HG03378 (cell line): ENCODE measurements around the gene FOXP1.
"Not testable (repeated sequence)": the region's sequence is repeated elsewhere in the genome, so short reads cannot be mapped to it uniquely, and the experiment has no call there.

Experiments used
- ATAC-seq: cut with Tn5 transposase; IDR thresholded peaks from one replicate; pipeline ENCODE4 v1.9.1; 2021; ENCODE audit warnings: mild to moderate bottlenecking, moderate library complexity; ENCODE audit not compliant: unreplicated experiment

FOXP1 gene

DNA sequence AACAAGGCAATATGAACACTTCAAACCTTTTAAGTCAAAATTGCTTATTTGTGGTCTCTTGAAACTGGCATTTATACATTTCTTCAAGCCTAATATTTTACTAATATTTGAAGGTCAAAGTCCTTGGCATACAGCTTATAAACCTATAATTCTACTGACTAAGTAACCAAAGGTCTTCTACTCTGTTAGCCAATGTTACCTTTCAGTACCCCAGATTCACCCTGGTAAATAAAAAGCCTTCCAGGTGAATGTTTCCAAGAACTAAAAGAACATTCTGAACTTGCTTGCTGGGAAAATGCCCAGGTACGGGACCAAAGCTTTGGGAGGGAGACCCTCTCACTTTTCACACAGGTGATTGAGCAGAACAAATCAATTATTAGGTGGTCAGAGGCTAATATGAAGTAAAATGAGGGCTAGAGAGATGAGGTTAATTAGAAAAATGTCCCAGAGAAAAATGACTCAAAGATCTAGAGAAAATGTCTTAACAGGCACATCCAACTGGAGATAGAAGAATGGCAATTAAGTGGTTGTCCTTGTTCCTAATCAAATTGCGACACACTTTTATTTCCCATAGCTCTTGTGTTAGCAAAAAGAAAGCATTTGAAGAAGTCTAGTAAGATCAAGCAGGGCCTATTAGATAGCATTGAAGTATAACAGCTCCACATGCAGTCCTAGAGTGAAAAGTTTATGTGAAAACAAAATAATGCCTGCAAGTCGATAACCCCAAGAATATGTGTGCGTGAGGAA lies 232.0 kb downstream of the FOXP1 start:
- ATAC-seq = no peak

DNA sequence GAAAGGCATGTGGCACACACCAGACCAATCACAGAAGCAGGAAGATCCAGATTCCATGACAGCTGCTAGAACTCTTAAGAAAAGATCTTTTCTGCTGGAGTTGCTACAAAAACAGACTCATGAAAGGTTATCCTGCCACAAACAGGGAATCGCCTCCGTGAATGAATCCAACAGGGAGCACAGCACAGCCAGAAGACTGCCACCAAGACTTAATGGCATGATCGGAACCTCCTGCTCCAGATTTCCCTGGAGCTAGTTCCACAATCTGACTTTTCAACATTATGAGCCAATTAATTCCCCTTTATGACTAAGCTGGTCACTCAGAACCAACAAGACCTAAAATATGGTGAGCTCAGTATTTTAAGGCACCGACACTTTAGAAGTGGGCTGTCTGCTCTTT lies 232.5 kb downstream of the FOXP1 start:
- ATAC-seq = no peak

DNA sequence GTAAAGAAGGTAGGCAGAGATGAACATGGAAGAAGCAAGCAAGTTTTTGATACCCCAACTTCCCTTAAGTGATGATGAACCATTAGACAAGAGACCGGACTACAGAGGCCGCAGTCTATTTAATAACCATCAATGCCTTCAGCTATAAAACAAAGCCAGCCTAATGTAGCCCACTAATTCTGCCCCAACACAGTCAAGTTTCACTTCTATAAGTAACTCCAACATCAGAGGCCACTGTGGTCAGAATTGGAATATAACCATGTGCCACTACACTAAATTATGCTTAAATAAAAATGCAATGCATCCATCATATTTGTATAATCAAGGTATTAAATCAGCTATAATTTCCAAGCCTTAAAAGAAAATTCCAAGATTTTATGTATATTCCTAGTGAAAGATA lies 234.7 kb downstream of the FOXP1 start:
- ATAC-seq = no peak

DNA sequence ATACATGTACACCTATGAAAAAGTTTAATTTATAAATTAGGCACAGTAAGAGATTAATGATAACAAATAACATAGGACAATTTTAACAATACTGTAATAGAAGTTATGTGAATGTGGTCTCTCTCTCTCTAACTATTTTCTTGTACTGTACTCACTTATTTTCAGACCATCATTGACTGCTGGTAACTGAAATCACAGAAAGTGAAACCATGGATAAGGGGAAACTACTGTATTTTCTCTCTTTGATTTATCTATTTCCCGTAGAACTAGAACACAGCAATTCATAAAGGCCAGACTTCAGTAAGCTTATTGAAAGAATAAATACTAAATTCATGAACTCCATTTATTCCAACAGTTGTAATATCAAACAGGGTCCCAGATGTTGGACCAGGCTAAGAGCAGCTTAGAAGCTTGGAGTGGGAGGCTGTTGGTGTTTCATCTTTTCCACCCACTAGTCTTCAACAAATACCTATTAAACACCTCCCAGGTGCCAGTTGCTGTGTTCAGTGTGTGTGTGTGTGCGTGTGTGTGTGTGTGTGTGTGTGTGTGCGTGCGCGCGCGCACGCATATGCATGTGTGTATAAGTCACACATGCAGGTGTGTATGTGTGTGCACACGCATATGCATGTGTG lies 235.4 kb downstream of the FOXP1 start:
- no peak for ATAC-seq

DNA sequence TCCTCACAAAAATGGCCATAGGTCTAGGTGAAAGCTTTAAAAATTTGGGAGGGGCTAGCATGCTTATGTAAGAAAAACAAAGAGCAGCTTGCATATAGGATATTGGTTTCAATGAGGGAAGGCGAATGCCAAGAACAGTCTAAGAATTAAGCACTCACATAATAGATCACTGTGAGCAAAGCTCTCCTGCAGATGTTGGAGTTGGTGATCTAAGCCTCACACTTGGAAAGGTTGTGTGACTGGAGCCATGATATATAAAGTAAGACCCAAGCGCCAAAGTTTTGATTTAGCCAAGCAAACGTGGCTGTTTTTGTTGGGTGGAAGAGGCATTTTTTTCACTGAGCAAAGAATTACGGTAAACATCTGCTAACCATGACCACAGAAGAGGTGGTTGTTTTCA lies 237.5 kb downstream of the FOXP1 start:
- no peak for ATAC-seq

DNA sequence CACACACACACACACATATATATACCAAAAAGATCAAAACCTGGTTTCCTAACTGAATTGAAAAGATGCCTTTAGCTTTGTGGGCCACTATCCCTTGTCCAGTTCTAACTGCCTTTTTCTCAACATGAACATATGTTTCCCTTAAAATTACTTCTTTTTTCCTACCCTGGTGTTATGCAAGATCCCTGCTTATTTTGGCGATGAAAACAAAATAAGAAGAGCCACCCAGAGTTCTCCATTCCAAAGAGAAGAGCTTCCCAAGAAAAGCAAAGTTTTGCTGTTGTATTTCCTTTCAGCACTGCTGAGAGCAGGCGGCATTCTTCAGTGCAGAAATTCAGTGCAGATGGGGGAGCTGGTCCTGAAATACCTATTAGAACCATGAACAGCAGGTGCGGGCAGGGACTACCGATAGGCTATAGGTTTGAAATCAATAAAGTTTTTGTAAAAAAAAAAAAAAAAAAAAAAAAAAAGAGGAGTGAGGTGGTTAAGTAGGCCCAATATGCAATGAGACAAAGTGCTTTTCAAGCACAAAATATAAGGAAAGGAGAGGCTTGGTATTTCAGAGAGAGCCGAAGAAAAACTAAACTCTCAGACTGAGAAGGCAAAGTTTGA lies 238.0 kb downstream of the FOXP1 start:
- ATAC-seq = no peak

DNA sequence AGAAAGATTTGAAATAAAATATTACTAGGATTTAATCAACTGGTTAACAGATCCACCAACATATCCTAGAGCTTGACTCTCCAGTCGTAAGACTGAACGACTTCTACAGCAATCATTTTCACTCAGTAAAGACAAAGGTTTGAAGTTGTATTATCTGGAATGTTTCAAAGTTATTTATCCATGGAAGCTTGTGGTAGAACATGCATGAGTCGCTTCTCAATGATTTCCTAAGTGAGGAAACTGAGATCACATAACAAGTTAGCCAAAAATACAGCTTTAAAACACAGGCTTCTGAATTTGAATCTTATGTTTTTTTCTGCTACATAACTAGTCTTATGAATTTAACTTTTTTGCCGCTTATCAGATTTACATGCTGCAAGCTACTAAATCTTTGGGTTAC lies 241.8 kb downstream of the FOXP1 start:
- ATAC-seq = no peak

DNA sequence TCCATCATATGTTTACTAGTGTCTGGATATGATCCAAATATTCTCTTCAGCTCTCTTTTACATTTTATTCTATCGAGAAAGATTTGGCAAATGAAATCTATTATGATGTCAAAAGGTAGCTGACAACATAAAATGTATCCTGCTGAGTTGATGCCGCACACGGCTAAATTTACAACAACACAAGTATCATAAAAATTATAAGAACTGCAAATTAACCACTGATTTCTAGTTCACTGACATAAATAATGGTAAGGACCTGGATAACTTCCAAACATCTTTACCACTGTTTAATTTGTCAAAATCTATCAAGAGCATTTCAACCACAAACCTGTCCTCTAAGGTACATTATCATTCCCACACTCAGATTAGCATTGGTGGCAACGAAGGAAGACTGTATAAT lies 244.5 kb downstream of the FOXP1 start:
- no peak for ATAC-seq

DNA sequence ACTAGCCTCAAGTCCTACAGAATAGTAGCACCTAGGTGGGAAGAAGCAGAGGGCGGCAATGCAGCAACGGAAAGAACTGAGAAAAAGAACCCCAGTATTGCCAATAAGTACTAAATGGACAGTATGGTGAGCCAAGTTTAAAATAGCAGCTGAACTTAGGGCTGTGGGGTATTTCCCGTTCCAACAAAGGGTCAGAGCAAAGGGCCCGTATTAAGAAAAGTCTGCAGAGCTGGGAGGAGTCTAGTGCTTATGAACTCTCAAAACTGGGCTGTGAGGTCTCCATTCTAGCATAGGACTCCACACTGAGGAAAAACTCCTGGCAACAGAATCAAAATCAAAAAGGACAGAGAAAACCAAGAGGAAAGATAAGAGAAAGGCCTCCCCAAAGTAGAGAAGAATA lies 250.7 kb downstream of the FOXP1 start:
- ATAC-seq = no peak

DNA sequence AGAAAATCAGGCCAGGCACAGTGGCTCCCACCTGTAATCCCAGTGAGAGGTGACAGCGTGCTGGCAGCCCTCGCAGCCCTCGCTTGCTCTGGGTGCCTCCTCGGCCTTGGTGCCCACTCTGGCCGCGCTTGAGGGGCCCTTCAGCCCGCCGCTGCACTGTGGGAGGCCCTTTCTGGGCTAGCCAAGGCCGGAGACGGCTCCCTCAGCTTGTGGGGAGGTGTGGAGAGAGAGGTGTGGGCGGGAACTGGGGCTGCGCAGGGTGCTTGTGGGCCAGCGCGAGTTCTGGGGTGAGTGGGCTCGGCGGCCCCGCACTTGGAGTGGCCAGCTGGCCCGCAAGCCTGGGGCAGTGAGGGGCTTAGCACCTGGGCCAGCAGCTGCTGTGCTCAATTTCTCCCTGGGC lies 252.6 kb downstream of the FOXP1 start:
- ATAC-seq = no peak

DNA sequence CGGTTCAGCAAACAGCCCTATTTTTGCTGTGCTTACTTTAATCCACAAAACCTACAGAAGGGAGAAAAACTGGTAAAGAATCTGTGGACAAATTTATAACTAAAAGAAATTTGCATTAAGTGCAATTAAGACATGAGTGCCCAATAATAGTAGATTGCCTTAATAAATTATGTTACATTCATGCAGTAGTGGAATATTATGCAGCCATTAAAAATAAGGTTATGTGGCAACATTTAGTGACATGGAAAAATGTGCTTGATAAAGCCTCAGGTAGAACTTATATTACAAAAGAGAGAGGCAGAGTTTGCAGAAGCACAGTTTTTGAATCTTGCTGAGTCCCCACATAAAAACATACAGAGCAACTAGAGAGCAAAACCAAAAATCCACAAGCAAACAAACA lies 253.0 kb downstream of the FOXP1 start:
- no peak for ATAC-seq

DNA sequence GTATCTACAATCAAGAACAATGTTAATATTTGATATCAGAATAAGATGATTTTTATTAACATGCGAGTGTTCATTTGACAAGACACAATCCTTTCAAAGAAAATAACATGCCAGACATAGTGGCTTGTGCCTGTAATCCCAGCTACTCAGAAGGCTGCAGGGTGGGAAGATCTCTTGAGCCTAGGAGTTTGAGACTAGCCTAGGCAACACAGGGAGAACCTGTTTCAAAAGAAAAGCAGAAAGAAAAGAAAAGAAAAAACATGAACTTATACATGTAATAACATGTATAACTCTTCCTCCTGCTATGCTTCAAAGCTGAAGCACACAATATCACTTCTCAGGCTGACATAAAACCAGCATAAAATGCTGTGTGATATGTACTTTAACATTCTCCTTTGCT lies 253.7 kb downstream of the FOXP1 start:
- no peak for ATAC-seq

DNA sequence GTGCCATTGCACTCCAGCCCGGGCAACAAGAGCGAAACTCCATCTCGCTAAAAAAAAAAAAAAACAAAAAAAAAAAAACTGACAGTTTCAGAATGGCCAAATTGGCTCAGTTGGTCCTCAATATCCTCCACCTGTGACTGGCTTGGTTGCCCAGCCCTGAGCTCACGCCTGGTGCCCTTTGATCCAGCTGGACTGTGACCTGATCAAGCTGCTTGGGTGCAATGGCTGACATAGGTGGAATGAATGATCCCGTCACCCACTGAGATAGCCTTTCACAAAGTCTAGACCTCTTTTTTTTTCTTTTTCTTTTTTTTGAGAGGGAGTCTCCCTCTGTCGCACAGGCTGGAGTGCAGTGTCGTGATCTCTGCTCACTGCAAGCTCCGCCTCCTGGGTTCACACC lies 254.6 kb downstream of the FOXP1 start:
- ATAC-seq = no peak

DNA sequence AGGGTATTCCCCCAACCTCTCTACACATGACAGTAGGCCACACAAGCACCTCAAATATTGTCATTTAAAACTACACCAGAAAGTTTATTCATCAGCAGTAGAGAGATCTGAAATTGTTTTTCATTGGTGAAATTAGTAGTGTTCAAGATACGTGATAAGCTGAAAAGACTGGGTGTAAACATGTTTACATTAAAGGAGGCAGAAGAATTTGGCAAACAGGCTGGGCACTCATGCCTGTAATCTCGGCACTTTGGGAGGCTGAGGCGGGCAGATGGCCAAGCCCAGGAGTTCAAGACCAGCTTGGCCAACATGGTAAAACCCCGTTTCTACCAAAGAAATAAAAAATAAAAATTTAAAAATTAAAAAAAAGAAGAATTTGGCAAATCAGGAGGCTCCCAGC lies 255.6 kb downstream of the FOXP1 start:
- no peak for ATAC-seq

DNA sequence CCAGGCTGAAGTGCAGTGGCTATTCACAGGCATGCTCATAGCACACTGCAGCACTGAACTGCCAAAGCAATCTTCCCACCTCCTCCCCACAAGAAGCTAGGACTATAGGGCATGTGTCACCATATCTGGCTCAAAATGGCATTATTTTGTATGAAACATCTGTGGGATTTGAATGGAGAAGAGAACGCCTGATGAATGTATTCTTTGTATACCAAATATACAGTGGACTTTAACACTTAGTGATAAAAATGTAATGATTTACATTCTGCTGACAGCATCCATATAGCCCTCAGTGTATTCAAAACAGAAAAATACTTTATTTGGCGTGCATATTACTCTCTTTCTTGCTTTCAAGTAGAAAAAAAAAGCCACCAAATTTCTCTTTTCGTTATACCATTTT lies 257.8 kb downstream of the FOXP1 start:
- ATAC-seq = no peak

DNA sequence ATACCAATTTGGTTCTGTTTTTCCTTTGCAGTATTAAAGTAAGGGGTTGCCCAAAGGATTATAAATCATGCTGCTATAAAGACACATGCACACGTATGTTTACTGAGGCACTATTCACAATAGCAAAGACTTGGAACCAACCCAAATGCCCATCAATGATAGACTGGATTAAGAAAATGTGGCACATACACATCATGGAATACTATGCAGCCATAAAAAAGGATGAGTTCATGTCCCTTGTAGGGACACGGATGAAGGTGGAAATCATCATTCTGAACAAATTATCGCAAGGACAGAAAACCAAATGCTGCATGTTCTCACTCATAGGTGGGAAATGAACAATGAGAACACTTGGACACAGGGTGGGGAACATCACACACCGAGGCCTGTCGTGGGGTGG lies 259.3 kb downstream of the FOXP1 start:
- ATAC-seq = not testable (repeated sequence)

DNA sequence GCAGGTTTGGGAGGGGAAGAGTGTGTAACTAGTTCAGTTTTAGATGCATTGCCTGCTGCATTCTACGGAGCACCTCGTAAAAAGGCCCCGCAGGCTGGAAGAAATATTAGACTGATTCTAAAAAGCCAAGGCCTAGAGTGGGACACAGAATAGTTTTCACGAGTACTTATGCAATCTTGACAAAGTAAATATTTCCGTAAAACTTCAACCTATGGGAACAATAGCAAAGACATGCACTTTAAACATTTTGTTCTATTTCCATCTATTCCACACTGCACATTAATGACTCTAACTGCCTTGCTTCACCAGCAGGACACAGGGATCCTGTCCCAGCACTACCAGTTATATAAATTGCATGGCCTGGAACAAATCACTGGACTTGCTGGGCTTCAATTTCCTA lies 260.0 kb downstream of the FOXP1 start:
- ATAC-seq = no peak

DNA sequence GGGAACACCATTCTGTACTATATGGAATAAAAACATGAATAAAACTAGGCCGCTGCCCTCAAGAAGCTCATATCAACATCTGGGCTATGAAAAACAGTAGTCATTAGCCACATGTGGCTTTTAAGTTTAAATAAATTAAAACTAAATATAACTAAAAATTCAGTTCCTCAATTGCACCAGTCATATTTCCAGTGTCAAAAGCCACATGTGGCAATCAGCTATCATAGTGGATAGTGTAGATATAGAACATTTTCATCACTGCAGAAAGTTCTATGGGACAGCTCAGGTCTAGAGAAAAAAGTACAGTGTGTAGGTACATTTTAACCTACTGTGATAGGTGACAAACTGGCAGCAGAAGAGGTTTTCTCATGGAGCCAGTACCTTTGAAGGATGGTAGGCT lies 261.4 kb downstream of the FOXP1 start:
- ATAC-seq = no peak

DNA sequence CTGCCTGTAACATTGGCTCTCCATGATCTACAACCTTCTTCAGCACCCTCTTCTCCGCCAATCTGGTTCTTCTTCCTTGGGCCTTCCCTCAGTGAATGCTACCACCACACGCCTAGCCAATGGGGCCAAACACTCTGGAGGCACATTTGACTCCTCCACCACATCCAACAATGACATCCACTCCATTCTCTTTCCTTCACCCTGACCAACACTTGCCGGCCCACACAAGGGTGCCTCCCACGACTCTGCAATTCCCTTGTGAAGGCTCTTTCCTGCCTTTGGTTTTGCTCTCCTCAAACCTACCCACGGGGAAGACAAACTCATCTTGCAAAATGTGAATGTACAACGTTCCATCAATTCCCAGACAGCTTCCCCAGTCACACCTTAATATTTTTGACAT lies 263.8 kb downstream of the FOXP1 start:
- no peak for ATAC-seq

DNA sequence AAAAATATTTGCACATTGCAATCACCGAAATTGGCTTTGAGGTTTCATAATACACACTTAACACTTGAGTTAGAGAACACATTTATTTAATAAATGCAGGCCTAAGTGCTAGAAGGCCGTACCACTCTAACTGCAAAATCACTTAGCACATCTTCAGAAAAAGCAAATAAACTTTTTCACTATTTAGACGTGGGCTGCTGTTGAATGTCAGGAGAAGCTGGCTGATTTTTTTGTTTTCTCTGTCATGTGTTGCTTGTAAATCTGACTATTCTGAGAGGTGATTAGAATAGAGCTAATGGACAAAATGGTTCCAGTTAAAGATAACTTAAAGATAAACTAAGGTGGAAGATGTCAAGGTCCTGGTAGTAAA lies 265.1 kb downstream of the FOXP1 start:
- no peak for ATAC-seq

DNA sequence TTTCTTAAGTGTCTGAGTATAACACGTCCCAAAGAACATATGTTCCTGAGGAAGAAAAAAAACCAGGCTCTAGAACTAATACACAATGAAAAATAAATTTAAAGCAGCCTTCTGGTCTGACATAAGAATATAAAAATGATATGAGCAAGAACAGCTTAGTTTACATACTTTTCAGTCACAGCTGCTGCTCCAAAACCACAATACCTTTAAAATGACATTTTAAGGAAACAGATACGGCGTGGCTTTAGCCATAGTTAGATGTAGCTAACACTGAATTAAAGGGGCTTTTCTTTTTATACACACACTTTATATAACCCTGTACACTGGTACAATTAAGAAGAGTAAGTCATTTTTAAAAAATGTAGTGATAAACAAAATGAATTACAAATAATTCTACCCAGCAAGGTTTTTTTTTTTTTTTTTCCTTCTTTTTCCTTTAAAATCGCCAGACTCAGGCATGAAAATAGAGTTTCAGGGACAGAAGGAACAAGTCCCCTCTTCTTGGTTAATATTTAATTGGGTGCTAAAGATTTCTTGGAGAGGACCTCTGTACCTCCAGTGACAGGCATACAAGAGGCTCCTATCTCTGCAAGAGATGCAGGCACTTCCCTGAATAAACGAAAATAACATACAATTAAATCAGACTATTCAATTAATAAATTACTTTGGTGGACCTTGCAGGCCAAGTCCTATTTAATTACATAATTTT lies 265.6 kb downstream of the FOXP1 start:
- ATAC-seq = no peak

DNA sequence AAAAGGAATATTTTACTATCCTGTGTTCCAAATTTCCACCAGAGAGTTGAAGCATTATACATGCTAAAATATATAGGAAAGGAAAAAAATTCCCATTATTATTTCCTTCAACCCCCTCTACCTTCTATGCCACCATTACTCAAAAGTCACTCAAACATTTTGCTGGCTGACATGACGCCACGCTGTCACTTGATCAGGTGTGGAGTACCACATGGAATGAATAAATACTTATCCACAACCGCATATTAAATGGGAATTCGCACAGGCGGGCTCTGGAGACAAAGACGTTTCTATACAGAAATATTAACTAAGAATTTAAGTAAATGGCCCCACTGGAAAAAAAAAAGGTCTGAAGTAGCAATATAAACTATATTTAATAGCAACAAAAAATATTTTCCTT lies 266.4 kb downstream of the FOXP1 start:
- ATAC-seq = no peak
